K562 (cell line): ENCODE measurements around the gene ANKRD13A. TPM values are rescaled to one million over a fixed set of nuclear protein-coding genes. Genes with fewer than 3 reads are reported as not detected.

Experiments used
- ATAC-seq: fragments of 200-7000 bp; cut with Tn5 transposase; 3 replicates; pipeline ENCODE4 v1.9.1; 2020; ENCODE audit warnings: moderate library complexity
- BruUV-seq: library from RNA; stranded (reverse); fragments of 400-500 nt; replicated peaks from 2 replicates; lab custom pipeline; 2021; lab: Mats Ljungman, UMichigan
- CTCF ChIA-PET: fragments of 300-600 bp; formaldehyde crosslinking; extraction: SDS; loops from one replicate; lab custom pipeline; 2021; ENCODE audit warnings: low intra/inter-chr PET ratio; lab: Yijun Ruan, JAX
- POLR2A ChIA-PET: fragments of 300-600, 350-650 bp; sonication (Branson Sonifier 250); formaldehyde crosslinking; extraction: SDS; loops from one replicate; lab custom pipeline; 2021; ENCODE audit warnings: antibody characterized with exemption, inconsistent platforms; lab: Yijun Ruan, JAX
- DNase-seq, 4 experiments: peaks; one replicate each; pipeline versions ENCODE4 v3.0.0 to v3.0.0-alpha.2; 2011 to 2018; ENCODE audit warnings: low spot score in 3 of 4, mixed read lengths in 3 of 4; ENCODE audit errors: extremely low read depth in 1 of 4
- FAIRE-seq: peaks from 2 replicates; lab custom pipeline; 2011; peaks lifted over from hg19 to GRCh38; lab: Jason Lieb, UNC
- H2AFZ ChIP-seq: 2 replicates; pipeline ENCODE4 v1.6.0; 2011; ENCODE audit warnings: low read depth, low read length, control low read depth, inconsistent platforms
- H3K27ac ChIP-seq: fragments of 200-600 bp; 3 replicates; pipeline ENCODE4 v1.8.0; 2011; ENCODE audit warnings: low read depth, mild to moderate bottlenecking, control low read depth, inconsistent platforms, low read length, moderate library complexity, mixed read lengths; ENCODE audit errors: extremely low read depth
- H3K27me3 ChIP-seq, 2 experiments: fragments of 300-600 bp in 1 of 2; 2 replicates in 1 of 2; 3 replicates in 1 of 2; pipeline versions ENCODE4 v1.6.0 to v1.8.0; 2011; ENCODE audit warnings: inconsistent platforms in 2 of 2, low read length in 2 of 2, mild to moderate bottlenecking in 1 of 2, mixed read lengths in 1 of 2, moderate library complexity in 1 of 2; ENCODE audit not compliant: control insufficient read depth in 2 of 2, insufficient read depth in 2 of 2
- H3K36me3 ChIP-seq: fragments of 300-600 bp; 3 replicates; pipeline ENCODE4 v1.8.0; 2011; ENCODE audit warnings: mild to moderate bottlenecking, low read length, inconsistent platforms; ENCODE audit not compliant: control insufficient read depth, insufficient read depth
- H3K4me1 ChIP-seq, 2 experiments: fragments of 200-600 bp in 1 of 2; replicated peaks in 1 of 2; 2 replicates in 1 of 2; 3 replicates in 1 of 2; pipeline versions ENCODE4 v1.5.1 to v1.8.0; 2011; ENCODE audit warnings: inconsistent platforms in 2 of 2, low read length in 2 of 2, mild to moderate bottlenecking in 1 of 2, mixed read lengths in 1 of 2, moderate library complexity in 1 of 2; ENCODE audit not compliant: control insufficient read depth in 2 of 2, insufficient read depth in 2 of 2
- H3K4me2 ChIP-seq: 2 replicates; pipeline ENCODE4 v1.6.1; 2011; ENCODE audit warnings: low read length, control low read depth, inconsistent platforms, mixed read lengths; ENCODE audit not compliant: insufficient read depth
- H3K4me3 ChIP-seq: fragments of 200-600 bp; sonication (generic), shearing (Covaris generic); 2 replicates; pipeline ENCODE4 v1.5.1; 2016; ENCODE audit warnings: control low read depth, inconsistent platforms
- H3K79me2 ChIP-seq: fragments of 200-600 bp; 3 replicates; pipeline ENCODE4 v1.8.0; 2011; ENCODE audit warnings: low read length, inconsistent platforms; ENCODE audit not compliant: control insufficient read depth, insufficient read depth
- H3K9ac ChIP-seq, 2 experiments: 2 replicates each; pipeline versions ENCODE4 v1.6.0 to v1.6.1; 2011; ENCODE audit warnings: low read depth in 2 of 2, low read length in 2 of 2, control low read depth in 1 of 2, inconsistent platforms in 1 of 2, mild to moderate bottlenecking in 1 of 2, mixed read lengths in 1 of 2; ENCODE audit not compliant: insufficient read depth in 1 of 2
- H3K9me1 ChIP-seq: one replicate; pipeline ENCODE4 v1.6.0; 2011; ENCODE audit warnings: inconsistent platforms, mild to moderate bottlenecking, low read length, moderate library complexity; ENCODE audit not compliant: control insufficient read depth, insufficient read depth
- H3K9me3 ChIP-seq: replicated peaks from 2 replicates; pipeline ENCODE4 v1.5.1; 2011; ENCODE audit warnings: low read depth, low read length, inconsistent platforms; ENCODE audit not compliant: control insufficient read depth, insufficient read depth
- H4K20me1 ChIP-seq: replicated peaks from 2 replicates; pipeline ENCODE4 v1.6.1; 2011; ENCODE audit warnings: low read length, inconsistent platforms, mixed read lengths; ENCODE audit not compliant: control insufficient read depth, insufficient read depth
- BCLAF1 ChIP-seq, 2 experiments: fragments of 450-650 bp in 1 of 2; IDR thresholded peaks; 2 replicates each; pipeline ENCODE4 v1.6.1; 2011 to 2017; ENCODE audit warnings: low read depth in 2 of 2, antibody characterized with exemption in 1 of 2, borderline replicate concordance in 1 of 2, low read length in 1 of 2, mild to moderate bottlenecking in 1 of 2, mixed read lengths in 1 of 2; ENCODE audit not compliant: control insufficient read depth in 1 of 2
- BRD9 ChIP-seq: fragments of 450-650 bp; IDR thresholded peaks from 2 replicates; pipeline ENCODE4 v1.6.1; 2018; ENCODE audit warnings: low read depth; ENCODE audit not compliant: partially characterized antibody
- EWSR1 ChIP-seq: fragments of 450-650 bp; IDR thresholded peaks from 2 replicates; pipeline ENCODE4 v1.6.1; 2018; ENCODE audit warnings: borderline replicate concordance, mild to moderate bottlenecking, low read depth, moderate library complexity; ENCODE audit not compliant: partially characterized antibody
- FOXK1 ChIP-seq: sonication (generic); formaldehyde crosslinking; IDR thresholded peaks from 2 replicates; pipeline ENCODE4 v1.8.0; 2022; ENCODE audit warnings: missing genetic modification reagents, mild to moderate bottlenecking, borderline replicate concordance
- HLTF ChIP-seq: fragments of 450-650 bp; IDR thresholded peaks from 2 replicates; pipeline ENCODE4 v1.6.1; 2016
- JUNB ChIP-seq: fragments of 450-650 bp; formaldehyde crosslinking; conservative IDR thresholded peaks from 2 replicates; pipeline ENCODE4 v1.4.0; 2020; ENCODE audit warnings: mild to moderate bottlenecking
- NRF1 ChIP-seq, 2 experiments: fragments of 450-650 bp; IDR thresholded peaks in 1 of 2; conservative IDR thresholded peaks in 1 of 2; 2 replicates each; pipeline ENCODE4 v1.6.1; 2014; ENCODE audit warnings: mild to moderate bottlenecking in 2 of 2
- SAFB2 ChIP-seq: fragments of 200-400 bp; formaldehyde crosslinking; IDR thresholded peaks from 2 replicates; pipeline ENCODE4 v1.6.1; 2018; ENCODE audit warnings: borderline replicate concordance, low read length, low read depth, moderate library complexity; ENCODE audit not compliant: severe bottlenecking
- ZNF740 ChIP-seq, 3 experiments: fragments of 200-800 bp in 1 of 3; sonication (Bioruptor generic) in 1 of 3; sonication (generic) in 1 of 3; formaldehyde crosslinking in 1 of 3; IDR thresholded peaks; 2 replicates each; pipeline versions ENCODE4 v1.6.1 to v1.8.0; 2016 to 2022; ENCODE audit warnings: mild to moderate bottlenecking in 2 of 3, missing compliant biosample characterization in 2 of 3, missing genetic modification characterization in 2 of 3, missing genetic modification reagents in 1 of 3
- ZNF75A ChIP-seq: fragments of 450-650 bp; formaldehyde crosslinking; IDR thresholded peaks from 2 replicates; pipeline ENCODE4 v1.4.0; 2020; ENCODE audit warnings: mild to moderate bottlenecking
- ZSCAN29 ChIP-seq: fragments of 450-650 bp; IDR thresholded peaks from 2 replicates; pipeline ENCODE4 v1.6.1; 2017
- WGBS: fragments of 100-300 bp; shearing (Covaris generic); methylation state at CpG from one replicate; pipeline ENCODE4 v1.1.6; 2016; ENCODE audit warnings: low coverage, mixed read lengths; ENCODE audit not compliant: insufficient coverage; ENCODE audit errors: missing lambda C conversion rate; 5-methylcytosine and 5-hydroxymethylcytosine counted together
- in situ Hi-C: fragments of 300-500 bp; cut with MboI; formaldehyde crosslinking; loops from 4 replicates; pipeline ENCODE4 v1.15.0; 2018; ENCODE audit warnings: inconsistent platforms, mixed read lengths
- intact Hi-C: fragments of 100-400 bp; cut with micrococcal nuclease; formaldehyde crosslinking; loops from 2 replicates; pipeline ENCODE4 v1.14.2; 2022
- polyA plus RNA-seq, 8 experiments: library from polyadenylated mRNA; depleted of rRNA in 4 of 8; stranded (reverse) in 5 of 8; unstranded in 3 of 8; fragments of >200 nt; fragmentation: Nextera tagmentation in 2 of 8; fragmentation: Illumina TruSeq in 1 of 8; extraction: Ambion mirVana in 2 of 8; extraction: Trizol in 1 of 8; gene quantifications; 2 replicates each; pipeline versions ENCODE4 v1.2.1 to v1.2.3, GENCODE V29; 2011 to 2014; ENCODE audit warnings: inconsistent platforms in 1 of 8, missing spikeins in 1 of 8
- total RNA-seq, 7 experiments: library from RNA; depleted of rRNA in 6 of 7; stranded (reverse); fragments of >200 nt in 6 of 7; fragmentation: Illumina TruSeq in 2 of 7; extraction: Trizol in 2 of 7; gene quantifications; 2 replicates each; pipeline versions ENCODE4 v1.2.1 to v1.2.3, GENCODE V29; 2011 to 2021; ENCODE audit warnings: low replicate concordance in 1 of 7
- TF ChIP-seq, protein P1 (sequence below): fragments of 250-450 bp; sonication (Bioruptor Pico); IDR thresholded peaks from 2 replicates; pipeline ENCODE4 v1.8.0; 2021; ENCODE audit warnings: mild to moderate bottlenecking, moderate library complexity
- TF ChIP-seq, protein P2 (sequence below): fragments of 450-650 bp; IDR thresholded peaks from 2 replicates; pipeline ENCODE4 v1.6.1; 2016; ENCODE audit warnings: borderline replicate concordance

The ANKRD13A gene
- total and polyA plus RNA-seq, 9 of the 15 experiments (the other 6 are each of a cell fraction or from before 2014, with no cell fraction given): 5.0 to 55.0 (median 41.5) TPM

DNA sequence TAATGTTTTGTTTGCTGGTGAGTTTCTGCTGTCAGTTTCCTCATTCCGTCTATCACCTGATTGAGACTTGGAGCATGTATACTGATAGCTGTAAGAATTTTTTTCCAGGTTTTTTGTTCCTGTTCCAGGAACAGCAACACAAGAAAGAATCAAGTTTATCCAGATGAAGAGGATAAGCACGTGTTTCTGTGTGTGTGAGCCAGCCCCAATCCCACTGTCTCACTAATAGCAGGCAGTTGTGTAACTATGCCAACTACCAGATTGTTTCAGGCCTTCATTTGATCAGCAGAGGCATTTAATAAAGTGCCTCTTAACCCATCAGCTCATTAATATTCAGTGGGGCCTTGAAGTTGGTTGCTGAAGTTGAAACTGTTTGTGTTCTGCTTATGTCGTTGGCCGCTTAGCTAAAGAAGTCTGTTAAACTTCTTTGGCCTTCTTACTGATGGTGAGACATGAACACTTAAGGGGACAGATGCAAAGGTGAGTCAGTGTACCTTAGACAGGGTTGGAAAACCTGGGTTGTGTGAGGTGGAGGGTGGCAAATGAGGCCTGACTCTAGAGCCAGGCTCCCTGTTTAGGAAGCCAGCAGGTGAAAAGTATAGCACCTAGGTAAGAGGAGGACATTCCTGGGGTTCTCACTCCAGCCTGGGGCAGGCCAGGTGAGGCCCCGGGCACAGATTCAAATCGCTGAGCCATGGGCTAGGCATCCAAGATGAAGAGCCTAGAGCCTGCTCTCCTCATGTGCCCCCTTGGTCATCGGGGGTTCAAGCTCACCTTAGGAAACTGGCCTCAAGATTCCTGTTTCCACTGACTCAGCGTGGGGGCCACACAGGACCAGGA is 3.7 kb downstream of the ANKRD13A start:
- peaks cover 8% of the 10 kb centered on the region for H3K36me3 ChIP-seq
- H4K20me1 ChIP-seq: no peaks in the 10 kb centered on the region
- in situ Hi-C loops: no loop called here
- intact Hi-C loops: no loop called here
- ATAC-seq: no peak
- H3K27me3 ChIP-seq: no peaks in the 10 kb centered on the region
- no peak overlapping the region for H2AFZ ChIP-seq
- POLR2A ChIA-PET: interaction anchor here (0.5 to 0.7 kb wide), 5 partner anchors 9 to 289 kb away, joined by 3 to 4 read pairs (median 3); no protein-coding TSS in a partner anchor
- H3K9me1 ChIP-seq: no peaks in the 10 kb centered on the region
- no peak for DNase-seq
- H3K9me3 ChIP-seq: no peaks in the 10 kb centered on the region
- BruUV-seq: no TSS peak
- FAIRE-seq: no peak
- CTCF ChIA-PET: no interaction called here
- peaks cover 15% of the 10 kb centered on the region in 2 experiments for H3K4me1 ChIP-seq
- no peak overlapping the region for H3K9ac ChIP-seq
- WGBS: 81% methylated on average over 8 of the region's 8 CpGs
- H3K4me2 ChIP-seq: no peak overlapping the region
- H3K79me2 ChIP-seq: peaks cover 30% of the 10 kb centered on the region
- H3K27ac ChIP-seq: no peak overlapping the region
- H3K4me3 ChIP-seq: no peak overlapping the region
- TF ChIP-seq, protein P1, sequence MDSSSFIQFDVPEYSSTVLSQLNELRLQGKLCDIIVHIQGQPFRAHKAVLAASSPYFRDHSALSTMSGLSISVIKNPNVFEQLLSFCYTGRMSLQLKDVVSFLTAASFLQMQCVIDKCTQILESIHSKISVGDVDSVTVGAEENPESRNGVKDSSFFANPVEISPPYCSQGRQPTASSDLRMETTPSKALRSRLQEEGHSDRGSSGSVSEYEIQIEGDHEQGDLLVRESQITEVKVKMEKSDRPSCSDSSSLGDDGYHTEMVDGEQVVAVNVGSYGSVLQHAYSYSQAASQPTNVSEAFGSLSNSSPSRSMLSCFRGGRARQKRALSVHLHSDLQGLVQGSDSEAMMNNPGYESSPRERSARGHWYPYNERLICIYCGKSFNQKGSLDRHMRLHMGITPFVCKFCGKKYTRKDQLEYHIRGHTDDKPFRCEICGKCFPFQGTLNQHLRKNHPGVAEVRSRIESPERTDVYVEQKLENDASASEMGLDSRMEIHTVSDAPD: no peak
- TF ChIP-seq FOXK1 (CRISPR knock-in tag) (no peak), ZNF75A (CRISPR knock-in tag) (no peak), JUNB (CRISPR knock-in tag) (no peak), ZSCAN29 (no peak), NRF1 (conservative IDR thresholded peaks at IDR 0.05 in 1 of 2, IDR thresholded peaks at IDR 0.05 in 1 of 2) (no peak), BRD9 (no peak), EWSR1 (no peak), SAFB2 (no peak), BCLAF1 (IDR thresholded peaks at IDR 0.05; ENCODE audit: borderline replicate concordance in 1 of 2, control insufficient read depth in 1 of 2, low read depth in 2 of 2, low read length in 1 of 2) (no peak), HLTF (no peak), ZNF740 (CRISPR knock-in tag; IDR thresholded peaks at IDR 0.05) (no peak), ZNF740 (tag; IDR thresholded peaks at IDR 0.05) (no peak)
- TF ChIP-seq, protein P2, sequence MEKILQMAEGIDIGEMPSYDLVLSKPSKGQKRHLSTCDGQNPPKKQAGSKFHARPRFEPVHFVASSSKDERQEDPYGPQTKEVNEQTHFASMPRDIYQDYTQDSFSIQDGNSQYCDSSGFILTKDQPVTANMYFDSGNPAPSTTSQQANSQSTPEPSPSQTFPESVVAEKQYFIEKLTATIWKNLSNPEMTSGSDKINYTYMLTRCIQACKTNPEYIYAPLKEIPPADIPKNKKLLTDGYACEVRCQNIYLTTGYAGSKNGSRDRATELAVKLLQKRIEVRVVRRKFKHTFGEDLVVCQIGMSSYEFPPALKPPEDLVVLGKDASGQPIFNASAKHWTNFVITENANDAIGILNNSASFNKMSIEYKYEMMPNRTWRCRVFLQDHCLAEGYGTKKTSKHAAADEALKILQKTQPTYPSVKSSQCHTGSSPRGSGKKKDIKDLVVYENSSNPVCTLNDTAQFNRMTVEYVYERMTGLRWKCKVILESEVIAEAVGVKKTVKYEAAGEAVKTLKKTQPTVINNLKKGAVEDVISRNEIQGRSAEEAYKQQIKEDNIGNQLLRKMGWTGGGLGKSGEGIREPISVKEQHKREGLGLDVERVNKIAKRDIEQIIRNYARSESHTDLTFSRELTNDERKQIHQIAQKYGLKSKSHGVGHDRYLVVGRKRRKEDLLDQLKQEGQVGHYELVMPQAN: no peak
